Measurements from ENCODE around the gene NHERF2.
"Not testable (repeated sequence)": the region's sequence is repeated elsewhere in the genome, so short reads cannot be mapped to it uniquely, and the experiment has no call there.

NHERF2 gene

DNA sequence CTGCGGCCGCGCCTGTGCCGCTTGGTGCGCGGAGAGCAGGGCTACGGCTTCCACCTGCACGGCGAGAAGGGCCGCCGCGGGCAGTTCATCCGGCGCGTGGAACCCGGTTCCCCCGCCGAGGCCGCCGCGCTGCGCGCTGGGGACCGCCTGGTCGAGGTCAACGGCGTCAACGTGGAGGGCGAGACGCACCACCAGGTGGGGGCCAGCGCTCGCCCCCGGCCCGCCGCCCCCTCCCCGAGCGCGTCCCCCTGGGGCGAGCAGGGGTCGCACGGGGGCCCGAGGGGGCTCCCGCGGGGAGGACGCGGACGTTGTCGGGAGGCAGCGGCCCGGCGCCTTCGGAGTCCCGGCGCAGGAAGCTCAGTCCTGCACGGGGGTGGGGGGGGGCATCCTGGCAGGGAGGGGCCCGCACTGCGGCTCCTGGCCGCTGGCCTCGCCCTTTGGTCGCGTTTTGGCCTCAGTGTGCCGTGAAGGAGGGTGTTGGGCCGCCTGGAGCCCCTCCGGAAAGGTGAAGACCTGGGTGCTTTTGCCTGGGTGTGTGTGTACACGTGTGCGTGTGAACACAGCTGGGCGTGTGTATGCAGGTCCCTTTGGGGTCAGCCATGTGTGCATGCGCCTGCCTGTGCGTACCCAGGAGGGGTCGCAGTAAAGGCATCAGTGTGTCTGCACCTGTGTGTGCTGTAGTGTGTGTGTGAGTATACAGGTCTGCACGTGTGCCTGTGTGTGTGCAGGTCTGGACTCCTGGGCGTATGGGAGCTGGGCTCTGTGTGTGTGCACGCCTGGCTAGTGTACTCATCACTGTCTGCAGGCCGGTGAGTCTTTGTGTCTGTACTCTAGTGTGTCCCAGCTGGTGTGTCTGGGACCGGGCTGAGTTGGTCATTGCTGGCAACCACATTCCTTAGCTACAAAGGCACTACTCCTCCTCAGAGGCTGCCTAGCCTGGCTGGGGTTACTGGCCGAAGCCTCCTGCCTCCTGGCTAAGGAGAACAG, 615 bp downstream of the NHERF2 start:
- no peak for DNase-seq (ENCODE audit: low read depth in 3 of 3)

DNA sequence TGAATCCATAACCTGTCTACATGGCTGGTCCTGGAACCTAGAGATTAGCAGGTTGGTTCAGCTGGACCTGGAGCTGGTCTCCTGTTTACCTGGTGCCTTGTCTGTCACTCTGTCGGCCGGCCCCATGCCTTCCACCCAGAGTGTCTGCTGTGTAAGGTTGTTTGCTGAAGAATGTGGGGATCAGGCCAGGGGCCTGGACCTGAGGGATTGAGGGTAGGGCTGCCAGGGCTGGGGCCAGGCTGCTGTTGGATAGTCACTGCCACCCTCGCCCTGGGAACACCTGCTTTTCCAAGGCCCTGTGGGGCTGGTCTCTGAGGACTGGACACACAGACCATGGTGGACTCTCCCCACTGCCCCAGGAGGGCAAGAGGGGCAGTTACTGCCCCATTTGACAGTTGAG, 1.4 kb downstream of the NHERF2 start:
- no peak for DNase-seq (ENCODE audit: low read depth in 3 of 3)

DNA sequence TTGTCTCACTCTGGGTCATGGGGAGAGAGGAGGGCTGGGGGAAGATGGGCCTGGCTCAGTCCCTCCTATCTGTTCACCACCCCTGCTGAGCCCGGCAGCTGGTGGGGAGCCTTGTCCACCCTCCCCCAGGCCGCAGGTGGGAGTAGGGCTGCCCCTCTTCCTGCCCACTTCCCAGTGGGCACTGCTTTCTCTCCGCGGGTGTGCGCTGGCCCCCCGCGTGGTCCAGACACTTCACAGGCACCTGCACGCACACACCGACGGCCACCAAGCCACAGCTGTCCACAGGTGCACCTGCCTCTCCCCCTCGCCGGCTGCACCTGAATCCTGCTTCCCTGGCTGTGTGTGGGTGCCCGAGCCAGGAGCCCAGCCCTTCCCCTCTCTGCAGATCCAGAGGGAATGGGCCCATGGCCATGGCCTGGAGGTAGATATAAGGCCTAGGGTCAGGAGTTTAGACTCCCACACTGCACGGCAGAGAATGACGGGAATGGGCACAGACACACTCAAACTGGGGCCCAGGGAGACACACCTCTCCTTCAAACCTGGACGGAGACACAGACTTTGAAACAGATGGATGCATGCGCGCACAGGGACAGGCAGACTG, 2.0 kb downstream of the NHERF2 start:
- DNase-seq (ENCODE audit: low read depth in 3 of 3) = no peak

DNA sequence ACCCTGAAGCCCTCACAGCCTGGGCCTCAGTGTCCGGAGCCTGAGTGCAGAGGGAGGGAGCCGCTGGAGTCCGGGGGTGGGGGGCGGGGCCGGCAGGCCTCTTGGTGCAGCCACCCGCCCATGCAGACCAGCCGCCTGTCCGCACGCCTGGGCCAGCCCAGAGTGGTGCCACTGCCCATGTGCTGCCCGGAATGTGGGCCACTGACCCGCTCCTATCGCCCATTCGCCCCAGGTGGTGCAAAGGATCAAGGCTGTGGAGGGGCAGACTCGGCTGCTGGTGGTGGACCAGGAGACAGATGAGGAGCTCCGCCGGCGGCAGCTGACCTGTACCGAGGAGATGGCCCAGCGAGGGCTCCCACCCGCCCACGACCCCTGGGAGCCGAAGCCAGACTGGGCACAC, 2.6 kb downstream of the NHERF2 start:
- no peak for DNase-seq (ENCODE audit: low read depth in 3 of 3)

DNA sequence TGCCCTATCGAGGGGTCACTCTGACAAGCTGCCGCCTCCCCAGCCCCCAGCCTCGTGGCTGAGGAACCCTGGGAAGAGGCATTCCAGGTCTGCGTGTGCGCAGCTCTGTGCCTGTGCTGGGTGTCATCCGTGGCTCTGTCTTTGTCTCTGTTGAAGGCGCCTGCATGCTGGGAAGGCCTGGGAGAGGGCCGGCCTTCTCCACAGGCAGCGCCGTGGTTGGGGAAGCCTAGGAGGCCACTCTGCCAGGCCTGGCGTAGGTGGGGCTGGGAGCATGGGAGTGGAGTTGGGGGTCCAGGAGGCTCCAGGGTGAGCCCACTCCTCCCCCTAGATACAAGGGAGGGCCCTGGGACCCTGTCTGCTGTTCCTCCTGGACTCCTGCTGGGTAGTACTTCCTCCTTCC, 3.3 kb downstream of the NHERF2 start:
- no peak for DNase-seq (ENCODE audit: low read depth in 3 of 3)

DNA sequence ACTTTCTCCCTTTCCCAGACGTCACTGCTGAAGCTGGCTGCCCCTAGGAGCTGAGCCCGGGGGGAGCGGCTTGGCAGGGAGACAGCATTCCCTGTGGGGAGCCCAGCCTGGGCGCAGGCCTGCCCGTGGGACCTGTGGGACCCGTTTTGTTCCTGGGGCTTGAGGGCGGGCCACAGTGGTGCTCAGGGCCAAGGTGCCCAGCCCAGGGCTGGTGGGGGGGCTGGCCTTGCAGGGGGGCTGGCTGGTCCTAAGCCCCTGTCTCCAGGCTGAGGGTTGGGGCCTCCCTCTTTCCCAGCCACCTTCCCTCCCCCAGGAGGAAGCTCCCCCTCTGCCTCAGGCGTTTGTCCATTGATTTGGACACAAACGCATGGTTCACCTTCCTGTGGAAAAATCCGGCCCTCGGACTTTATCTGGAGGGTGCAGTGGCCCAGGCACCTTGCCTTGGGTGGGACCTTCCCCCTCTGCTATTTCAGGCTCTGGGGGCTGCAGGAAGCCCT, 4.4 kb downstream of the NHERF2 start:
- no peak for DNase-seq (ENCODE audit: low read depth in 3 of 3)

DNA sequence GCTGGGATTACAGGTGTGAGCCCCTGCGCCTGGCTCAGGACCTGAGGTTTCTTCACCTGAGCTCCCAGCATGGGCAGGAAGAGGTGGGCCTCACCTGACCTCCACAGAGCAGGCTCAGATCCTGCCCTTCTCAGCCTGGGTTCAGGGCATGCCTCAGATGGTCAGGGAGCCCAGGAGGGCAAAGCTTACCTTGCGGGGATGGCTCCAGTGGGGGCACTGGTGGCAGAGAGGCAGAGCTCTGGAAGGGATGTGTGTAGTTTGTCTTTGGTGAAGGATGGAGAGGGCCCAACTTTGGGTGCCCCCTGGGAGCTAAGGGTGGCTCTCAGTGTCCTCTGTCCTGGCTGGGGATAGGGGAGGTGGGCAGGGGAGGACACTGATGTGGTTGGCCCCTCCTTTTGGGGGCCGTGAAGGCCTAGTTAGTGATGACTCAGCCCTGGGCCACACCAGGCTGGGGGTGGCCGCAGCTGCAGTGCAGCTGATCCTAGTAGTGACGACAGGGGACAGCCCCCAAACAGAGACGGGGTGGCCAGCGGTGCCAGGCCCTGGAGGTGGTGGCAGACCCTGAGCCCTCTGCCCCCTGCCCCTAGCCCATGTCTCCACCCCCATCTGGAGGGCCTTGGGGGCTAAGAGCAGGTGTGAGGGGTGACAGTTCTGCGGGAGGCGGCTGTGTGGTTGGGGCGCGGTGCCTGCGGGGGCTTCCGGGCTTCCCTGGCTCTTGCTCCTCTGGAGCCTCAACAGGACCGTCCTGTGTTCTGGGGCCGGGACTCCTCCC, 5.8 kb downstream of the NHERF2 start:
- DNase-seq (ENCODE audit: low read depth in 3 of 3) = no peak

DNA sequence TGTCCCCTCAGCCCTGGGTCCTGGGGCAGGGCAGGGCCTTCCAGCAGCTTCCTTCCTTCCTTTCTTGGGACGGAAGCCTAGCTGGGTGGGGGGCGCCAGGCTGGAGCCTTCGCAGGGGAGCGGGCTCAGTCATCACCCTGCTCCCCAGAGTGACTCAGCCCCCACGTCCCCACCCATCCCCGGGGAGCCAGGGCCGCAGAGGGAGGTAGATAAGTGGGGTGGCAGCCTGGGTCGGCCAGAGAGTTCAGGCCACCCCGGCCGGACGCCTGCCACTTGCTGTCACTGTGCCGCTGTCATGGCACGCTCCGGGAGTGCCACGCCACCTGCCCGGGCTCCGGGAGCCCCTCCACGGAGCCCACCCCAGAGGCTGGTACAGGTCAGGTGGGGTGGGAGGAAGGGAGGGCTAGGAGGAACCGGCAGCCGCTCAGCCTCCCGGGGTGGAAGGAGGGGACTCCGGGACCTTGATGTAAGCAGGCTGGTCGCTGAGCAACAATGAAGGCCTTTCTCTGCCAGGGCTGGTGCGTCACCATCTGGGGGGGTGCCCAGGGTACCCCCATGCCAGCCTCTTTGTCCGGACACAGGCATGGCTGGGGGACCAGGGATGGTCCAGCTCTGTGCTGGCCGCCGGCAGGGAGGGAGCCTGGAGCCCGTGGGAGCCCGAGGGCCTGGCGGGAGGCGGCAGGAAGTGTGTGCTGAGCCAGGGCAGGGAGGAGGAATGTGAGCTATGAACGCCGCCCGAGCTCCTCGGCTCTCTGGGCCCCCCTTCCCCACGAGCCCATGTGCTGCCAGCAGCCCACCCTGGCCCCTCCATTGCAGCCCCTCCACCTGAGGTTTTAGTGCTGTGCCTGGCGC, 6.6 kb downstream of the NHERF2 start:
- no peak for DNase-seq (ENCODE audit: low read depth in 3 of 3)

DNA sequence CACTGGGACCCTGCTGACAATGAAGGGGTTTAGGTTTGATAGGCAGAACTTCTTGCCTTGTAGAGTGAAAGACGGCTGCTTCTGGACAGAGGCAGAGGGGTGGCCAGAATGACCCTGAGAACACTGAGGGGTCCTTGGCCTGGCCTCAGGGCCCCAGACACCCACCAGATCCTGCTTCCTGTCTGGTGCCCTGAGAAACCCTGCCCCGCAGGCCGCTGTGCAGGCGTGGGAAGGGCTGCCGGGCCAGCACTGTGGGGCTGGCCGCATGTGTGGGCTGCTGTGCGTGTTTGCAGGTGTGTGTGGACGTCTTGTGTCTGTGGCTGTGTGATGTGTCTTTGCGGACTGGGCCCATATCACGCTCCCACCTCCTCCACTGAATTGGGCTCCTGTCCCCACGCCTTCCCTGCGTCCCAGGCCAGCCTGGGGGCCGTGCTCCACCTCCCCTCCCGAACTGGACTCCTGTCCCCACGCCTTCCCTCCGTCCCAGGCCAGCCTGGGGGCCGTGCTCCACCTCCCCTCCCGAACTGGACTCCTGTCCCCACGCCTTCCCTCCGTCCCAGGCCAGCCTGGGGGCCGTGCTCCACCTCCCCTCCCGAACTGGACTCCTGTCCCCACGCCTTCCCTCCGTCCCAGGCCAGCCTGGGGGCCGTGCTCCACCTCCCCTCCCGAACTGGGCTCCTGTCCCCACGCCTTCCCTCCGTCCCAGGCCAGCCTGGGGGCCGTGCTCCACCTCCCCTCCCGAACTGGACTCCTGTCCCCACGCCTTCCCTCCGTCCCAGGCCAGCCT, 7.4 kb downstream of the NHERF2 start:
- not testable (repeated sequence) for DNase-seq (ENCODE audit: low read depth in 3 of 3)

DNA sequence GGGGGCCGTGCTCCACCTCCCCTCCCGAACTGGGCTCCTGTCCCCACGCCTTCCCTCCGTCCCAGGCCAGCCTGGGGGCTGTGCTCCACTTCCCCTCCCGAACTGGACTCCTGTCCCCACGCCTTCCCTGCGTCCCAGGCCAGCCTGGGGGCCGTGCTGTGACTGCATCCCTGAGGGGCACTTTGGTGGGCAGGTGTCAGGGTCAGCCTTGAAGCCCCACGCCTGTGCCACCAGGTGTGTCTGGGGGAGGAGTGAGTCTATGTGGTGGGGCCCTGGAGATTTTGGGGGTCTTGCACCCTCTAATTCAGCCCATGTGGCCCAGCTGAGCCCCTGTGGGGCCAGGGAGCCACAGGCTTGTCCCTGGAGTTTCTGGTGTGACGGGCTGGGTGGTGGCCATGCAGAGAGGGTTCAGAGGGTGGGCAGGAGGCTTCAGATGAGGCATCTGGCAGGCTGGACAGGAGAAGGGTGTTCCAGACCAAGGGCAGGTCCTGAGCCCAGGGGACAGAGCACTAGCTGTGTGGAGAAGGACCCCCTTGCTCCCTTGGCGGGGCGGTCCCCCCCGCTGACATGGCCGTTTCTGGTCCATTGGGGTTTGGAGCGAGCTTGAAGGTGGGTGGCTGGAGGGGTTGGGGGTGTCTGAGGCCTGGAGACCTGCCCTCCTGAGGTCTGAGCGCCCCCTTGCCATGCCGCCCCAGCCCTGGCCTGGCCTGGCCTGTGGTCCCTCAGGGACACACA, 8.2 kb downstream of the NHERF2 start:
- DNase-seq (ENCODE audit: low read depth in 3 of 3) = no peak

DNA sequence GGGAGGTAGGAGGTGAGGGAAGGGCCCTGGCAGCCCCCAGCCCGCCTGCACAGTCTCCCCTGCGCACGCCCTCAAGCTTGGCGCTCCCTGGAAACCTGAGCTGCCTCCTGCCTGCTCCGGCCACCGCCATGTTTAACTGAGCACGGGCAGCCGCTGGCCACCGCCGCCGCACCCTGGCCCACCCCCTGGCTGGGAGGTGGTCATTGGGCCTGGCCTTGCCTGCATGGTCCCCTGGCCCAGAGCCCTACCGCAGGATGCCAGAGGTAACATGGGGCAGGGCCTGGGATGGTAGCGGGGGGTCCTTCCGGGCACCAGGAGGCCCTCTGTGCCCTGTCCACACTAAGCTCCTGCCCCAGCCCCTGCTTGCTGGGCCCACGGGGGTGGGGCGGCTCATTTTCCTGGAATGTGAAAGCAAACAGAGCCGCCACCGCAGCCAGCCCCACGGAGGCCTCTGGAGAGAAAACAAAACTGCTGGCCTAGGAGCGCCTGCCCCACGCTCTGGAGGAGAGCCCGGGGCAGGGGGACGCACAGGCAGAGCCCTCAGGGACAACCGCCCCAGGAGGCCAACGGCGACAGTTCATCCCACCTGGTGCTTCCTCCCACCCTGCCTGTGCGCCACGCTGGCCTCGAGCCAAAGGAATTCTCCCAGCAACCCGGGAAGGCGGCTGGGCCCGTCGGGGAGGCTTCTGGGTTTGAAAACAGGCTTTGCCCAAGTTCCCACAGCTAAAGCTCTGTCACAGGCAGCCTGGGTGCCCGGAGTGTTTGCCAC, 8.9 kb downstream of the NHERF2 start:
- no peak for DNase-seq (ENCODE audit: low read depth in 3 of 3)

DNA sequence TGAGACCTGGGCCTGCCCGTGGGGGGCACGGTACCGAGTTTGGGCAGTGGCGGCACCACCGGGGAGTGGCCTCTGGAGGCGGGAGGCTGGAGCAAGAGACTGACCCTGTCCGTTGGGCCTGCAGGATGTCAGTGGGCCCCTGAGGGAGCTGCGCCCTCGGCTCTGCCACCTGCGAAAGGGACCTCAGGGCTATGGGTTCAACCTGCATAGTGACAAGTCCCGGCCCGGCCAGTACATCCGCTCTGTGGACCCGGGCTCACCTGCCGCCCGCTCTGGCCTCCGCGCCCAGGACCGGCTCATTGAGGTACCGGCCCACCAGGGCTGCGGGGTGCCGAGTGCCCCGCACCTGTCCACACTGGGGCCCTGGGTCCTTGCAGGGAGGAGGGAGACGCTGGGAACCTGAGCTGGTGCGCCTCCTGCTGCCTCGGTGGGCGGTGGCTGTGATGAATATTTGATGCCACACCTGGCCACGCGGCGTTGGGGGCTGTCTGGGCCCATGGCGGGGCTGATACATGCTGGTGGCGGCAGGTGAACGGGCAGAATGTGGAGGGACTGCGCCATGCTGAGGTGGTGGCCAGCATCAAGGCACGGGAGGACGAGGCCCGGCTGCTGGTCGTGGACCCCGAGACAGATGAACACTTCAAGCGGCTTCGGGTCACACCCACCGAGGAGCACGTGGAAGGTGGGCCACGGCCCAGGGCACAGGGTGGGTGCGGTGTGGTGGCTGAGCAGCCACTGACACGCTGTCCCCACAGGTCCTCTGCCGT, 9.7 kb downstream of the NHERF2 start:
- no peak for DNase-seq (ENCODE audit: low read depth in 3 of 3)

DNA sequence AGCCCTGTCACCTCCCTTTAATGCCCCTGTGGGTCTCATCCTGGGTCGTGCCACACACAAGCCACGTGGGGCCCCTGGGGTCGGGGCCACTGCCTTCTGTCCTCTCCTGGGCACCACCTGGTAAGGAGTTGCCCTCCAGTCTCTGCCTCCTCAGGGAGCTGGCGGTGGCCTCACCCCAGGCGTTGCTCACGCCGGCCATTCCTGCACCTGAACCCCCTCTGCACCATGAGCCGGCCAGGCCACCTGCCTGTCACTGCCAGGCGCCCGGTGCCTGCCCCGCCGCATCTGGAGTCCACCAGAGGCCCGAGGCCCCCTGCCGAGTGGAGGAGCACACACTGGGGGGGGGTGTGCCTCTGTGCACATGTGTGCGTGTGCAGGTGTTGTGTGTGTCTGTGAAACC, 10.4 kb downstream of the NHERF2 start:
- DNase-seq (ENCODE audit: low read depth in 3 of 3) = no peak

DNA sequence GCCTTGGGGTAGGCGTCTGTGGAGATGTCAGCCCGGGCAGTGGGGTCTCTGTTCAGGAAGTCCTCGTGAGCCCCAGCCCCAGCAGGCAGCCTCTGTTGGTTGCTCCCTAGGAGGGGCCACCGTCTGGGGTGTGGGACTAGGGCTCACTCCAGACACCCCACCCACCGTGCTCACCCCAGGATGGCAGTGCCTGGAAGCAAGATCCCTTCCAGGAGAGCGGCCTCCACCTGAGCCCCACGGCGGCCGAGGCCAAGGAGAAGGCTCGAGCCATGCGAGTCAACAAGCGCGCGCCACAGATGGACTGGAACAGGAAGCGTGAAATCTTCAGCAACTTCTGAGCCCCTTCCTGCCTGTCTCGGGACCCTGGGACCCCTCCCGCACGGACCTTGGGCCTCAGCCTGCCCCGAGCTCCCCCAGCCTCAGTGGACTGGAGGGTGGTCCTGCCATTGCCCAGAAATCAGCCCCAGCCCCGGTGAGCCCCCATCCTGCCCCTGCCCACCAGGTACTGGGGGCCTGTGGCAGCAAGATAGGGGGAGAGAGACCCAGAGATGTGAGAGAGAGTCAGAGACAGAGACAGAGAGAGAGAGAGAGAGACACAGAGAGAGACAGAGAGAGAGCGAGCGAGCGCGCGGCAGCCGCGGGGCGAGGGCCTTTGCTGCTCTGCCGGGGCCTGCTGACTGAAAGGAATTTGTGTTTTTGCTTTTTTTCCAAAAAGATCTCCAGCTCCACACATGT, 11.1 kb downstream of the NHERF2 start:
- no peak for DNase-seq (ENCODE audit: low read depth in 3 of 3)

DNA sequence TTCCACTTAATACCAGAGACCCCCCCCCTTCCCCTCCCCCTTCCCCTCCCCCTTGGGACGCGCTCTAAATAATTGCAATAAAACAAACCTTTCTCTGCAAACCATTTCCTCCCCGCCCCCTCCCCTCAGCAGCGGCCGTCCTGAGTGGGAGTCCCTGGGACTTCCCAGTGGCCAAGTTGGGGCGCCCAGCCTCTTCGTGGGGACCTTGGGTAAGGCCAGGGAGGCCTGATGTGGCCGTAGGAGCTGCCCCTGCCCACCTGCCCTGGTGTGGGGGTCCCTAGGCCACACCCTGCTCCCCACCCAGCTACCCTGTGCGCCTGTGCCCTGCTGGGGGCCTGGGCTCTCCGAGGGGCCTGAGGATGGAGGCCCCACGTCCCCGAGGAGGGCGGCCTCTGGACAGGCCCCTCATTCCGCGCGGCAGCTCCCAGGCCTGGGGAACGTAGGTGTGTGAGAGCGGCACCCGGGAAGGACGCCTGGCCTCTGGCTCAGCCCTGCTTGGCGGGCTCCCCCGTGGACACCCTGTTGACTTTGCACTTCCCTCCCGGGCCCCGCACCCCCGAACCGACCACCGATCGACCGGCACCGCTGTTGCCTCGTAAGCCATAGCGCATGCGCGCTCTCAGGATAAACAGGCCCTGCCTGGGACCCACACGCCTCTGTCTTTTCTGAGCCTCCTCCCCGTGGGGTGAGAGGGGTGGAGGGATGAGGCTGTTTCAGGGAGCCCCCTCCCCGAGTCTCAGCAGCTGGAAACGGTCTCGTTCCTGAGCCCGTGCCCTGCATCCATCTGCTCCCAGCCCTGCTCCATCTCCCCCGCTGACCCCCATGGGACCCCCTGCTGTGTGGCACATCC, 11.9 kb downstream of the NHERF2 start:
- DNase-seq (ENCODE audit: low read depth in 3 of 3) = no peak

DNA sequence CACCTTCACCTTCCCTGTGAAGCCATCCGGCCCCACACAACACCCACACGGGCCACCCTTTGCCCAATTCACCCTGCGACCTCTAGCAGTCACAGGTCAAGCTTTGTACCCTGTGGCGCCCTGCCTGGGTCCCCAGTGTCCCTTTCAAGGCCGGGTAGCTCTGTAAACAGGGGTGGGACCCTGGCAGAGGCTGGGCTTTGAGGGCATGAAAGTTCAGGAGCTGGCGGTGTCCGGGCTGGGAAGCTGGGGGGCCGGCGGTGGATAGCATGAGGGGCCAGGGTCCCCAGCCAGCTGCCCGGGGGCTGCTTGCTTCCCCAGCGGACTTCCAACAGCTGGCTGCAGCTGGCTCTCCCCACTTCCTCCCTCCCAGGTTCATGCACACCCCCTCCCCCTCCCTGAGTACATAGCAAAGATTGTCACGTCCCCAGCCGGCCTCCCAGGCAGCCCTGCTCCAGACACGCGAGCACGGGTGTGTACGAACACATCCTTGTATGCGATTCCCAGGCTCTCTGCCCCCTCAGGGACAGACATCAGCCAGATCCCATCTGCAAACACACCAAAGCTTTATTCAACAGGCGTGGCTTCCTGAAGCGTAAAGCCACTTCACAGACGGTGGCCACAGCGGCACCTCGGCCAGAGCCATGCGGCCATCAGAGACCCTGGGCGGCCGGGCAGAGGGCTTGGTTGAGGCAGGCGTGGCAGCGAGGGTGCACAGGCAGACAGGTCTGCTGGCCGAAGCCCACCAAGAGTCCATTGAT, 12.8 kb downstream of the NHERF2 start:
- DNase-seq (ENCODE audit: low read depth in 3 of 3) = no peak

Measured in stimulated activated CD4-positive, alpha-beta T cell treated with anti-CD3 and anti-CD28 coated beads, TNF-alpha, amount 100 ng/mL, for 24 hours (primary cell).